ENCODE measurements around the gene AXIN1.

DNA sequence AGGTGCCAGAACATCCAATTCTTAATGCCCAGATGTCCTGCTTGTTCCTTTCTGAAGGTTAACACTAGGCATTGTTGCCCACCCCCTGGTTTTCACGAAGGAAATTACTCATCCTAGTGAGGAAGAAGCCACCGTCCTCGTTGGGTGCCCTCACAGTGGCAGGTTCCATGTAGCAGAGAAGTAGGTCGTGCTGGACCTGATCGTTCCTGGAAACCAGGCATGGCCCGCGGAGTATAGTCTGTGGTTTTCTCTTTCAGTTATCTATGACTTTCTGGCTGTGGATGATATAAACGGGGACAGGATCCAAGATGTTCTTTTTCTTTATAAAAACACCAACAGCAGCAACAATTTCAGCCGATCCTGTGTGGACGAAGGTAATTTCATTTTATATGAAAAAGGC is 93.3 kb downstream of the AXIN1 start:
- TF ChIP-seq, protein P1, sequence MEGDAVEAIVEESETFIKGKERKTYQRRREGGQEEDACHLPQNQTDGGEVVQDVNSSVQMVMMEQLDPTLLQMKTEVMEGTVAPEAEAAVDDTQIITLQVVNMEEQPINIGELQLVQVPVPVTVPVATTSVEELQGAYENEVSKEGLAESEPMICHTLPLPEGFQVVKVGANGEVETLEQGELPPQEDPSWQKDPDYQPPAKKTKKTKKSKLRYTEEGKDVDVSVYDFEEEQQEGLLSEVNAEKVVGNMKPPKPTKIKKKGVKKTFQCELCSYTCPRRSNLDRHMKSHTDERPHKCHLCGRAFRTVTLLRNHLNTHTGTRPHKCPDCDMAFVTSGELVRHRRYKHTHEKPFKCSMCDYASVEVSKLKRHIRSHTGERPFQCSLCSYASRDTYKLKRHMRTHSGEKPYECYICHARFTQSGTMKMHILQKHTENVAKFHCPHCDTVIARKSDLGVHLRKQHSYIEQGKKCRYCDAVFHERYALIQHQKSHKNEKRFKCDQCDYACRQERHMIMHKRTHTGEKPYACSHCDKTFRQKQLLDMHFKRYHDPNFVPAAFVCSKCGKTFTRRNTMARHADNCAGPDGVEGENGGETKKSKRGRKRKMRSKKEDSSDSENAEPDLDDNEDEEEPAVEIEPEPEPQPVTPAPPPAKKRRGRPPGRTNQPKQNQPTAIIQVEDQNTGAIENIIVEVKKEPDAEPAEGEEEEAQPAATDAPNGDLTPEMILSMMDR (IDR thresholded peaks at IDR 0.05): no peak
- no peak for TF ChIP-seq POLR2A (IDR thresholded peaks at IDR 0.05)
